GM18511 (cell line): Measurements from ENCODE around the gene RNU1-2.
"Not testable (repeated sequence)": the region's sequence is repeated elsewhere in the genome, so short reads cannot be mapped to it uniquely, and the experiment has no call there.

ENCODE experiments used
- ATAC-seq: cut with Tn5 transposase; IDR thresholded peaks from one replicate; pipeline ENCODE4 v1.9.1; 2021; ENCODE audit warnings: mild to moderate bottlenecking, moderate library complexity; ENCODE audit not compliant: unreplicated experiment

Gene RNU1-2

DNA sequence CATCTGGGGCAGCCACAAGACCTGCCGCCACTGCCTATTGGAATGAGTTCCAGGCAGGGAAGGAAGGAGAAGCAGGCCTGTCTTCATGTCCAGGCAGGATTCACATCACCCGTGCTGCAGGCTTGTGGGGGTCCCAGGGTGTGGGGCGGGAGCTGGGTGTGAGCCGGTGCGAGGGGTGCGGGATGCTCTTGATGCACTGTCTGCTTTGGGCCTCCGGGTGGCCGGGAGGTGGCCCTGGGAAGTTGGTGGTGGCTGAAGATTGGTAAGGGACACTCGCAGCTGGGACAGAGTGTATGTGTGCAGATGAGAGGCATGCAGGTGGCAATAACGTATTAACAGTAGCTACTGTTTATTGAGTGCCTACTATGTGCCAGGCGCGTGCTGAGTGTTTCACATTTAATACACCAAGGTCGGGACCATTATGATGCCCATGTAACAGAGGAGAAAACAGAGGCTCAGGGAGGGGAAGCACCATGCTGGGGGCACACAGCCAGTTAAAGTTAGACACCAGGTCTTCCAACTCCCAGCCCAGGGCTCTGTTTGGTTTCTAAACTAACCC lies 29.2 kb downstream of the RNU1-2 start:
- no peak for ATAC-seq

DNA sequence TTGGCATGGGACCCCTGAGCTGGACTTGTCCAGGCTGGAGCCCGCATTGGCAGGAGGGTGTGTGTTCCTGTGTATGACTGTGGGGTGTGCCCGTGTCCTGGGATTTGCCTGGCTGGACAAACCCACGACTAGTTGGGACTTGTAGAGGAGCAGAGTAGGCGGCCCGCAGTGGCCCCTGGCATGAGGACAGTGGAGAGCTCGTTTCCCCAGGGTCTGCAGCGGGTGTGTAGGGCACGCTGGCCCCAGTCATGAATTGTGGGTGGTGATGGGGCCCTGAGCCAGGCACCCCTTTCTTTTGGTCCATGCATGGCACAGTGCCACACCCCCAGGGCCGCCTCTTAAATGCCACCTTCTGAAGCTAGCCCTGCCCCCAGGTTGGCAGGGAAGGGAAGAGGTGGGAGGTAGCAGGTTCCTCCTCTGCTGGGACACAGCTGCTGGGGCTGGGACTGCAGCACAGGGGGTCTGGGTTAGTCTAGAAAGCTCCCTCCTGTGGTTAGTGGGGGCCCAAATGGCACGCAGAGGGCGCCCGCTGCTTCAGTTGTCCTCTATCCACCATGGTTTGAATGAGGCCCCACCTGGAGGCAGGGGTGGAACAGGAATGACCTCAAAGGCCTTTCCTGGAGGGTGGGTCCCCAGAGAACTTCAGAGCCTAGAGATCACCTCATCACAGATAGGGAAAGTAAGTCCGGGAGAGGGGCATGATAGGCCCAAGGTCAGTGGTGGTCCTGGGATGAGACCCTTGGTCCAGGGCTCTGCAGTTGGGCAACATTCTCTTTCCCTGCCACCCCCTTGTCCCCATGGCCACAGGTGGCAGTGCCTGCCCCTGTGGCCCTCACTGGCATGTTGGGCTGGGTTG lies 30.1 kb downstream of the RNU1-2 start:
- no peak for ATAC-seq

DNA sequence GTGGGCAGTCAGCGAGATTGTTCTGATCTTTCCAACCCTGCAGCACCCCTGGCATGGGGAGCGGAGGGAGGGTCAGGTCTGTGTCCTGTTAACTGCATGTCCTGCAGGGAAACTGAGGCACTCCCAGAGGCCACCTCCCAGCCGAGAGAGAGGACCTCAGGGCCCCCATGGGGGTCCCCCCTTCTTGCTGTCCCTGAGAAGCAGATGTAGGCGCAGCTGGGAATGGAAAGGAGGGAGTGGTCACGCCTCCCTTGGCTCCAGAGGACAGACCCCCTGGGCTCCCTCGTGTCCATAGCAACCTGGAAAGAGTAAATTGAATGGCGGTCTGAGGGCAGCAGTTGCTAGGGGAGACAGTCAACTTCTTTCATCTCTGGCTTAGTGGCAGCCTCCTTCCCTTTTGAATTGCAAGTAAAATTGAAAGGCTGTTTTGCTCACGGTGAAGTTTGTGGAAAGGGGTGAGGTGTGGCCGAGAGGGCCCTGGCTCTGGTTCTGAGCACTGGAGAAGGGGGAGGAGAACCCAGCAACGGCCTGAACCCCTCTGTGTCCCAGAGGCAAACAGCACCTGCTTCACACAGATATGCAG lies 30.8 kb downstream of the RNU1-2 start:
- no peak for ATAC-seq

DNA sequence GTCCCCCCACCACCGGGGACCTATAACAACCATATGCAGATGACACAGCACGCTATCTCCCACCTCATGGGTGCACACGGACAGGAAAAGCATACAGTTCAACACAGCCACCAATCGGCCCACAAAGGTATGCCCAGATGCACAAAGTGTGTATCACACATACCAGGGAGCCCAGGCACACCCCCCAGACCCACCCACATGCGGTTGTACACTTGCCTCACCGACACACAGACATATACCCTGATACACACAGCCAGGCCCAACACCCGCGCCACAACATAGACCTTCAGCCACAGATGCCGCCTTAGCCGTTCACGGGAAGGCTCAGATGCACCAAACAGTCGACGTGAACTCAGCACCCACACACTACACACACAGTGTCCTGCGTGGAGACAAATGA lies 31.5 kb downstream of the RNU1-2 start:
- ATAC-seq, result no peak

DNA sequence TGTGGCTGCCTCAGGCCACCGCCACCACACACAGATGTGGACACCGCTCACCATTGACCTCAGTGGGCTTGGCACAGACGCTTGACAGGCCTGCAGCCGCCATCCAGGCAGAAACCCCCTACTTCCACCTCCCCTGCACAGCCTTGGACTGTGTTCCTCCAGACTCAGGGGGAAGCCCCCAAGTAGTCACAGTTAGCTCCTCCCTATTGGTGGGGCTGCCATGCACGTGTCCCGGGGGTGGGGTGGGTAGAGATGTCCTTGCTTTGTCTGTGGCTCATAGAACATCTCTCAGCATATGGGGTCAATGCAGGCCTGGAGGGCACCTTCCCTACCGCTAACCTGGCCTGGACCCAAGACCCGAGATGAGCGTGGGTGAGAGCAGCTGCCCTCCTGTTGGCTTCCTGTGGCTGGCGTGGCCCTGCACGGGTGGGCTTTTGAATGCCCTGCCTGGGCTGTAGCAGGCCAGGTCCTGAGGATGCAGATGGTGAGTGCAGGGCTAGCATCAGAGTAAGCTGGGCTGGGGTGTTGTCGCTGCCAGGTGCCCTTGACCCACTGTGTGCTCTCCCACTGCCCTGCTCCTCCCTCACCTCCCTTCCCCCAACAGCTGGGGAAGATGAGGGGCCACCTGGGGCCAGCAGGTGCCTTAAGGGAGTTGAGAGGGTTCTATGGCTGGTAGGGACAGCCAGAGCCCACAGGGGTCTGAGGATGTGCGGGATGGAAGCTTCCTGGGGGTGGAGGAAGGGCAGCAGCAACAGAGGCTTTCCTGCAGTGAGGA lies 32.1 kb downstream of the RNU1-2 start:
- no peak for ATAC-seq

DNA sequence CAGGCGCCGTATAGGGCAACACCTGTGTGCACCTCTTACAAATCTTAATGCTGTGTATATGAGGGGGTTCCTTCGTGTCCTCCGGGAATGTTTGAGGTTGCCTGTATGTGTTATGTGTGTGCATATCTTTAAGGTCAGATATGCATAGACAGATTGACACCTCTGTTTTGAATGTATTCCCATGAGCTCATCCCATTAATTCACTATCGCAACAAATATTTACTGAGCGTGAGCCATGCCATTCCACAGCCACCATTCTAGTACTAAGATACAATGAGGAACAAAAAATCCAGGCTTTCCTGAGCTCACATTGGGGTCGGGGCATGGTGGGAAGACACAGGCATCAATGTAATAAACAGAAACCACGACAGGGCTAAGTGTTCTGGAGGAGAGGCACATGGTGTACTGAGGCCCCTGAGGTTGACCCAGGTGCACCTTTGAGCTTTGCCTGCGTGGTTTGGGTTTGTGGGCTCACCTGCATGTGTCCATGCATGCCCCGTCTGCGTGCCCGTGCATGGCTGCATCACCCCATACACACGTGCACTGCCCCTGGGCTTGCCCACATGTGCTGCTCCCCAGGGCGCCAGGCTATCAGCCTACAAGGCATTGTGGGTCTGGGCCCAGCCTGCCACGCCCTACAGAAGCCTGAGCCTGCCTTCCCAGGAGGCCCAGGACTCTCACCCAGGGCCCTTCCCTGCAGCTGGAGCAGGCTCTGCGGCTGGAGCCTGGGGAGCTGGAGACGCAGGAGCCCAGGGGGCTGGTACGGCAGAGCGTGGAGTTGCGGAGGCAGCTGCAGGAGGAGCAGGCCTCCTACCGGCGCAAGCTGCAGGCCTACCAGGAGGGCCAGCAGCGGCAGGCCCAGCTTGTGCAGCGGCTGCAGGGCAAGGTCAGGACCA lies 33.6 kb downstream of the RNU1-2 start:
- ATAC-seq, result not testable (repeated sequence)

DNA sequence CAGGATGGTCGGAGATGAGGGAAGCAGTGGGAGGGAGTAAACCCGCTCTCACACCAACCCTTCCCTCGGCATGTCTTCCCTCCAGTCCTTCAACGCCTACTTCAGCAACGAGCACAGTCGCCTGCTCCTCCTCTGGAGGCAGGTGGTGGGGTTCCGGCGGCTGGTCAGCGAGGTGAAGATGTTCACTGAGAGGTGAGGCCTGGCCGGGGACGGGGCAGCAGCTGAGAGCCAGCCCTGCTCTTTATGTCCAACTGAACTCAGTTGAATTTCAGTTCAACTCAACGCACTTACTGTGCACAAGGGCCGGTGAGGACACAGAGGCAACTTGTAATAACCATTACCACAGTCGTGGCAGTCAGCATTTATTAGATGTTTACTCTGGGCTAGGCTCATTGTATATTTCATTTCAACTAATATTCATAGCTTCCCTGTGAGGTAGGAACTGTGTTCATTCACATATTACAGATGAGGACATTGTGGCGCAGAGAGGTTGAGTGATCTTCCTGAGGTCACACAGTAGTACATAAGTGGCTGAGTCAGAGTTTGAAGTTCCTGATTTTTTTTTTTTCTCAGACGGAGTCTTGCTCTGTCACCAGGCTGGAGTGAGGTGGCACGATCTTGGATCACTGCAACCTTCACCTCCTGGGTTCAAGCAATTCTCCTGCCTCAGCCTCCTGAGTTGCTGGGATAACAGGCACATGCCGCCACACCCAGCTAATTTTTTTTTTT lies 35.6 kb downstream of the RNU1-2 start:
- ATAC-seq, result not testable (repeated sequence)

DNA sequence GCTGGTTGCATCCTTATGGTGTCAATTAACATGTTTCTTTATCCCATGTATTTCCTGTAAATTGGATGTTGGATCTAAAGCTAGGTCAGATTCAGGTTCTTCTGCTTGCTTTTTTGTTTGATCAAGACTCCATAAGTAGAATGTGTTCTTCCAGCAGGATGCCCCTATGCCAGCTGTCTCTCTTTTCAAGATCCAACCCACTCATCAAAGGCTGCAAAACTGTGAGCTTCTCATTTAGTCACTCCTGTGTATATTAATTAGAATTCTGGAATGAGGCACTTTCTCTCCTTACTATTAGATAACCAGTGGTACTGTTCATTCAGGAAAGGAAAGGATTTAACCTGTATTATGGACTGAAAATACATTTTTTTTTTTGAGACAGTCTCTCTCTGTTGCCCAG lies 38.2 kb downstream of the RNU1-2 start:
- not testable (repeated sequence) for ATAC-seq

DNA sequence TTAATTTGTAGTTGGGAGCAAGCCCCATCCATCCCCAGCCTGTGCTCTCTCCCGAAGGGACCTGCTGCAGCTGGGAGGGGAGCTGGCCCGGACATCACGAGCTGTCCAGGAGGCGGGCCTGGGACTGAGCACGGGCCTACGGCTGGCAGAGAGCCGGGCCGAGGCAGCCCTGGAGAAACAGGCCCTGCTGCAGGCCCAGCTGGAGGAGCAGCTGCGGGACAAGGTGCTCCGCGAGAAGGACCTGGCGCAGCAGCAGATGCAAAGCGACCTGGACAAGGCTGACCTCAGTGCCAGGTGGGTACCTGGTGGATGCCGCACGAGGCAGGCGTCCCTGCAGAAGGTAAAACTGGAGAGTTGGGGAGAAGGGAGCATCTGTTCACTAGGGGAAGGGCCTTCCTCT lies 40.8 kb downstream of the RNU1-2 start:
- ATAC-seq, result not testable (repeated sequence)

DNA sequence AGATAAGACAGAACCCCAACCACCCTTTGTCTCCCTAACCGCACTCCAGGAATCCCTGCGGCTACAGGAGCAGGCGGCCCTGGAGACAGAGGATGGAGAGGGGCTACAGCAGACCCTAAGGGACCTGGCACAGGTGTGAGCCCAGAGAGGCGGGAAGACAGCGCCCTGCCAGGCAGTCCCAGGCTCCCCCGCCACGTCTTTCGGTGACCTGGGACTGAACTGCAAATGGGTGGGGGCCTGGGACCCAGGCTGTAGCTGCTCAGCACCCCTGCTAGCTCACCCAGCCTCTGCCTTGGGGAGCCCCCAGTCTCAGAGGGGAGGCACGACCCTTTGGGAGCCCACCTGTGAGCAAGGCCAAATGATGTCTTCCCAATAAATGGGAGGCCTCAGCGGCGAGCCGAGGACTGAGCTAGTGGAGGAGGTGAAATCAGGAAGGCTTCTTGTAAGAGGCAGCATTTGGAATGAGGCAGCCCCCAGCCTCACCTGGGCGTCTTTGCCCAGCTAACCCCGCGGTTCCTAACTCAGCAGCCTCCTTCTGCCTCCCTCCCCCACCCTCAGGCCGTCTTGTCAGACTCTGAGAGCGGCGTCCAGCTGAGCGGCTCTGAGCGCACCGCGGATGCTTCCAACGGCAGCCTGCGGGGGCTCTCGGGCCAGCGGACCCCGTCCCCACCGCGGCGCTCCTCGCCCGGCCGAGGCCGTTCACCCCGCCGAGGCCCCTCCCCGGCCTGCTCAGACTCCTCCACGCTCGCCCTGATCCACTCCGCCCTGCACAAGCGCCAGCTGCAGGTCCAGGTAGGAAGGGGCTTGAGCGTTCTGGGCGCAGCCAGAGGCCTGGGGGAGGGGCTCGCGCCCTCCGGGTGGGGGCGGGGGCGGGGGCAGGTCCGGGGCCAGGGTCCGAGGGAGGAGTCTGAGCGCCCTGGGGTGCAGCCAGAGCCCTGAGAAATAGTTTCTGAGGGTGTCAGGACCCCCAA lies 42.9 kb downstream of the RNU1-2 start:
- ATAC-seq, result no peak

DNA sequence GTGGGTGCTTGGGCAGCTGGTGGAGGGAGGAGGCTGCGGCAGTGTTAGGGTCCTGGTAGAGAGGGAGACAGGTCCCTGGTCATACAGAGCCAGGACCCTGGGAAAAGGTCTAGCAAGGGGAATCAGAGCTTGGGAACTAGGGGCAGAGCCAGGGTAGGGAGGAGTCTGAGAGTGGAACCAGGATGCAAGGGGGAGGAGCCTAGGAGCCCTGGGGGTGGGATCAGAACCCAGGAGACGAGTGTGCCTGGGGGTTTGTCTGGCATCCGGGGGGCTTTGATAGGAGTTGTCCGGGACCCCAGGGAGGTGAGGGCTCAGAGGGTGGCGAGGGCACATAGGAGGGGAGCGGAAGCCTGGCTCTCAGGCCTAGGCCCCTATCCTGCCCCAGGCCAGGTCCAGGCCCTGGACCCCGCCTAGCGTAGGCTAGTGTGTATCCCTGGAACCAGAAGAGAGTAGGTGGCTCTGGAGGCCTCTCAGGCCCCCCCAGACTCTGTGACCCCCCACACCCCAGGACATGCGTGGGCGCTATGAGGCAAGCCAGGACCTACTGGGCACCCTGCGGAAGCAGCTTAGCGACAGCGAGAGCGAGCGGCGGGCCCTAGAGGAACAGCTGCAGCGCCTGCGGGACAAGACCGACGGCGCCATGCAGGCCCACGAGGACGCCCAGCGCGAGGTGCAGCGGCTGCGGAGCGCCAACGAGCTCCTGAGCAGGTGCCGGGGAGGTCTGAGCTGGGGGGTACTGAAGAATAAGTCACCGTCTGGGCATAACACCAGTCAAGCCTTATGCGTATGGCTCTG lies 43.8 kb downstream of the RNU1-2 start:
- not testable (repeated sequence) for ATAC-seq

DNA sequence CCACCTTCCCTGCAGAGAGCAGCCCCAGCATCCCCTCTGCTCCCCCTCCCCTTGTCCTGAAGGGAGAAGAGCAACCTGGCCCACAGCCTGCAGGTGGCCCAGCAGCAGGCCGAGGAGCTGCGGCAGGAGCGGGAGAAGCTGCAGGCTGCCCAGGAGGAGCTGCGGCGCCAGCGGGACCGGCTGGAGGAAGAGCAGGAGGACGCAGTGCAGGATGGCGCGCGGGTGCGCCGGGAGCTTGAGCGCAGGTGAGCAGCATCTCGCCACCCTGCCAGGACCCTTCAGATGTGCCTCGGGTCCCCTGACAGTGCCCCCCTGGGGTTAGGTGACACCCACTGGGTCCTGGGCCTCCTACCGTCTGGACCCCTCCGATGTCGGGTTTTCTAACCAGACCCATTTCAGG lies 48.3 kb downstream of the RNU1-2 start:
- no peak for ATAC-seq

DNA sequence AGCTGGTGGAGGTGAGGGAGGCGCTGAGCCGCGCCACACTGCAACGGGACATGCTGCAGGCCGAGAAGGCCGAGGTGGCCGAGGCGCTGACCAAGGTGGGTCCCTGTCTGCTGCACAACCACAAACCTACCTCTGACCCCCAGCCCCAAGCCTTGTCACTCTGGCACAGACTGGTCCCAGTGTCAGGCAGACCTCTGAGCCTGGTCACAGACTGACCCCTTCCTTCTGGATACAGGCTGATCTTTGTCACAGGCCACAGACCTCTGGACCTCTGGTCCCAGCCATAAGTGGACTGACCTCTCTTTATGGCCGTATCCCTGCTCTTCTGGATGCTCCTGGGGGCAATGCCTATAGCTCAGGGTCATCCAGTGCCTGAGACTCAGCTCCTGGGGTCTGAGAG lies 49.7 kb downstream of the RNU1-2 start:
- not testable (repeated sequence) for ATAC-seq
